CD4-positive, alpha-beta T cell (primary cell): Measurements from ENCODE around the gene SPIN1. TPM values are rescaled to one million over a fixed set of nuclear protein-coding genes. Genes with fewer than 3 reads are reported as not detected.

Source experiments
- ATAC-seq: fragments of 200-7000 bp; cut with Tn5 transposase; one replicate; pipeline ENCODE4 v1.10.0; 2022; ENCODE audit warnings: mild to moderate bottlenecking; ENCODE audit not compliant: poor library complexity
- CTCF ChIA-PET: fragments of 350-600 bp; sonication (Branson Sonifier 250); formaldehyde crosslinking; loops from one replicate; lab custom pipeline; 2021; ENCODE audit warnings: antibody characterized with exemption, inconsistent platforms; lab: Charles Lee
- POLR2A ChIA-PET: fragments of 350-600 bp; sonication (Branson Sonifier 250); formaldehyde crosslinking; loops from one replicate; lab custom pipeline; 2021; ENCODE audit warnings: antibody characterized with exemption, inconsistent platforms; lab: Charles Lee
- DNase-seq, 14 experiments: peaks; one replicate each; pipeline ENCODE4 v3.0.0-alpha.2; 2013 to 2020; ENCODE audit warnings: mixed read lengths in 2 of 14
- H3K27ac ChIP-seq, 2 donors: one replicate each; pipeline versions ENCODE4 v1.5.1 to v1.7.0; 2013; ENCODE audit warnings: low read length in 2 of 2, low read depth in 1 of 2, mild to moderate bottlenecking in 1 of 2
- H3K27me3 ChIP-seq, 2 experiments: 1 replicate in 1 of 2; 2 replicates in 1 of 2; pipeline versions ENCODE4 v1.6.1 to v1.7.0; 2013; ENCODE audit warnings: low read length in 2 of 2, control low read depth in 1 of 2, mild to moderate bottlenecking in 1 of 2, moderate library complexity in 1 of 2; ENCODE audit not compliant: insufficient read depth in 2 of 2, control insufficient read depth in 1 of 2
- H3K36me3 ChIP-seq: one replicate; pipeline ENCODE4 v1.6.1; 2013; ENCODE audit warnings: low read length, control low read depth; ENCODE audit not compliant: insufficient read depth
- H3K4me1 ChIP-seq: one replicate; pipeline ENCODE4 v1.6.1; 2013; ENCODE audit warnings: low read length, control low read depth; ENCODE audit not compliant: insufficient read depth
- H3K4me3 ChIP-seq: one replicate; pipeline ENCODE4 v1.5.1; 2013; ENCODE audit warnings: mild to moderate bottlenecking, low read length, moderate library complexity
- H3K9me3 ChIP-seq, 2 experiments: 1 replicate in 1 of 2; 2 replicates in 1 of 2; pipeline versions ENCODE4 v1.6.1 to v1.7.0; 2013; ENCODE audit warnings: low read length in 2 of 2, mild to moderate bottlenecking in 2 of 2, control low read depth in 1 of 2, moderate library complexity in 1 of 2; ENCODE audit not compliant: control insufficient read depth in 1 of 2, insufficient read depth in 1 of 2
- H3K27ac Mint-ChIP-seq: one replicate; pipeline ENCODE4 v1.8.0; 2020; ENCODE audit warnings: mixed read lengths
- H3K27me3 Mint-ChIP-seq: one replicate; pipeline ENCODE4 v1.8.0; 2021; ENCODE audit warnings: mixed read lengths
- H3K36me3 Mint-ChIP-seq: one replicate; pipeline ENCODE4 v1.8.0; 2021; ENCODE audit warnings: low read depth, mixed read lengths
- H3K4me1 Mint-ChIP-seq: one replicate; pipeline ENCODE4 v1.8.0; 2021; ENCODE audit warnings: low read depth, mixed read lengths
- H3K4me3 Mint-ChIP-seq: one replicate; pipeline ENCODE4 v1.8.0; 2020; ENCODE audit warnings: mild to moderate bottlenecking, mixed read lengths
- H3K9me3 Mint-ChIP-seq: one replicate; pipeline ENCODE4 v1.8.0; 2020; ENCODE audit warnings: mixed read lengths
- CTCF ChIP-seq: fragments of 200-600 bp; IDR thresholded peaks from one replicate; pipeline ENCODE4 v1.8.0; 2022; ENCODE audit warnings: antibody characterized with exemption, mild to moderate bottlenecking
- intact Hi-C, 2 experiments: fragments of 100-400 bp; cut with DNase I in 1 of 2; cut with micrococcal nuclease in 1 of 2; formaldehyde crosslinking; loops; one replicate each; pipeline versions ENCODE4 v1.15.1 to v1.9.0; 2023 to 2025; cut with DNase I, micrococcal nuclease
- total RNA-seq, 174 experiments: library from RNA in 2 of 174; stranded (reverse) in 2 of 174; gene quantifications; one replicate each; pipeline ENCODE4 v1.2.3 and lab custom pipeline; 2021 to 2026

Gene SPIN1
- total RNA-seq, 2 experiments from 2014 or later = 27.7 to 30.3 TPM

- Histone ChIP-seq H3K27me3 (no peaks in the 10 kb centered on the region), H3K36me3 (no peaks in the 10 kb centered on the region), H3K9me3 (no peaks in the 10 kb centered on the region), H3K4me3 (no peak overlapping the region), H3K27ac (no peak overlapping the region), H3K4me1 (no peaks in the 10 kb centered on the region)
- DNase-seq = no peak
- H3K4me3 Mint-ChIP-seq = no peak overlapping the region
- H3K27ac Mint-ChIP-seq = no peak overlapping the region
- intact Hi-C loops = no loop called here
- TF ChIP-seq CTCF = no peak
- ChIA-PET CTCF (no interaction called here), POLR2A (no interaction called here)
- no peaks in the 10 kb centered on the region for H3K4me1 Mint-ChIP-seq
- no peak for ATAC-seq
- H3K27me3 Mint-ChIP-seq = peaks cover 4% of the 10 kb centered on the region
- no peaks in the 10 kb centered on the region for H3K9me3 Mint-ChIP-seq
- no peaks in the 10 kb centered on the region for H3K36me3 Mint-ChIP-seq
These were observed 133.1 kb downstream of the SPIN1 start for GRCh38 chr9:88521308-88521707.

- H3K27me3 Mint-ChIP-seq = peaks cover 4% of the 10 kb centered on the region
- TF ChIP-seq CTCF = no peak
- no peak for DNase-seq
- Histone ChIP-seq H3K4me3 (no peak overlapping the region), H3K4me1 (no peaks in the 10 kb centered on the region), H3K36me3 (no peaks in the 10 kb centered on the region), H3K27ac (no peak overlapping the region), H3K9me3 (no peaks in the 10 kb centered on the region), H3K27me3 (no peaks in the 10 kb centered on the region)
- no peaks in the 10 kb centered on the region for H3K4me1 Mint-ChIP-seq
- ChIA-PET POLR2A (no interaction called here), CTCF (no interaction called here)
- H3K9me3 Mint-ChIP-seq = no peaks in the 10 kb centered on the region
- intact Hi-C loops = no loop called here
- no peak for ATAC-seq
- H3K4me3 Mint-ChIP-seq = no peak overlapping the region
- H3K27ac Mint-ChIP-seq = no peak overlapping the region
- no peaks in the 10 kb centered on the region for H3K36me3 Mint-ChIP-seq
These were observed 134.1 kb downstream of the SPIN1 start for GRCh38 chr9:88522360-88522759.

- Mint-ChIP-seq H3K27ac (no peak overlapping the region), H3K4me3 (no peak overlapping the region), H3K4me1 (no peaks in the 10 kb centered on the region), H3K27me3 (peaks cover 4% of the 10 kb centered on the region), H3K36me3 (no peaks in the 10 kb centered on the region), H3K9me3 (no peaks in the 10 kb centered on the region)
- ATAC-seq = no peak
- ChIA-PET CTCF (no interaction called here), POLR2A (no interaction called here)
- Histone ChIP-seq H3K4me1 (no peaks in the 10 kb centered on the region), H3K27me3 (no peaks in the 10 kb centered on the region), H3K4me3 (no peak overlapping the region), H3K36me3 (no peaks in the 10 kb centered on the region), H3K9me3 (no peaks in the 10 kb centered on the region), H3K27ac (no peak overlapping the region)
- intact Hi-C loops = loop anchor here in 1 of 2 experiments (1.0 kb wide), 1 partner anchor 20 kb away; no protein-coding TSS in a partner anchor
- DNase-seq = no peak
- no peak for TF ChIP-seq CTCF
These were observed 134.8 kb downstream of the SPIN1 start for GRCh38 chr9:88523056-88523455.
